Calu3 (cell line): Measurements from ENCODE around the gene DTL. TPM values are rescaled to one million over a fixed set of nuclear protein-coding genes. Genes with fewer than 3 reads are reported as not detected.

Experiments used
- BruUV-seq: library from RNA; stranded (reverse); fragments of 400-500 nt; replicated peaks from 2 replicates; lab custom pipeline; 2021; lab: Mats Ljungman, UMichigan
- CTCF ChIA-PET: fragments of 300-600 bp; sonication (Branson Sonifier 250); formaldehyde crosslinking; loops from one replicate; lab custom pipeline; 2022; ENCODE audit warnings: antibody characterized with exemption; lab: Charles Lee
- DNase-seq: peaks from one replicate; pipeline ENCODE4 v3.0.0; 2022
- H3K27ac Mint-ChIP-seq: one replicate; pipeline ENCODE4 v1.8.0; 2022; ENCODE audit warnings: mixed read lengths; ENCODE audit not compliant: unreplicated experiment
- H3K27me3 Mint-ChIP-seq: one replicate; pipeline ENCODE4 v1.8.0; 2022; ENCODE audit warnings: mixed read lengths; ENCODE audit not compliant: unreplicated experiment
- H3K36me3 Mint-ChIP-seq: one replicate; pipeline ENCODE4 v1.8.0; 2022; ENCODE audit warnings: mild to moderate bottlenecking, moderate library complexity, mixed read lengths; ENCODE audit not compliant: insufficient read depth, unreplicated experiment
- H3K4me1 Mint-ChIP-seq: one replicate; pipeline ENCODE4 v1.8.0; 2022; ENCODE audit warnings: mild to moderate bottlenecking, low read depth, mixed read lengths; ENCODE audit not compliant: unreplicated experiment
- H3K4me3 Mint-ChIP-seq: one replicate; pipeline ENCODE4 v1.8.0; 2022; ENCODE audit warnings: mild to moderate bottlenecking, low read depth, moderate library complexity, mixed read lengths; ENCODE audit not compliant: unreplicated experiment
- H3K9me3 Mint-ChIP-seq: one replicate; pipeline ENCODE4 v1.8.0; 2022; ENCODE audit warnings: low read depth, mixed read lengths; ENCODE audit not compliant: unreplicated experiment
- CTCF ChIP-seq: fragments of 200-600 bp; IDR thresholded peaks from one replicate; pipeline ENCODE4 v1.8.0; 2022; ENCODE audit warnings: antibody characterized with exemption; ENCODE audit not compliant: unreplicated experiment
- intact Hi-C: fragments of 100-400 bp; cut with micrococcal nuclease; formaldehyde crosslinking; loops from one replicate; pipeline ENCODE4 v1.10.0; 2022; ENCODE audit not compliant: unreplicated experiment
- total RNA-seq: library from RNA; stranded (reverse); gene quantifications from 2 replicates; pipeline ENCODE4 v1.2.3, GENCODE V29; 2022

DTL gene
- total RNA-seq, 1 experiment from 2014 or later = 44.0 TPM

DNA sequence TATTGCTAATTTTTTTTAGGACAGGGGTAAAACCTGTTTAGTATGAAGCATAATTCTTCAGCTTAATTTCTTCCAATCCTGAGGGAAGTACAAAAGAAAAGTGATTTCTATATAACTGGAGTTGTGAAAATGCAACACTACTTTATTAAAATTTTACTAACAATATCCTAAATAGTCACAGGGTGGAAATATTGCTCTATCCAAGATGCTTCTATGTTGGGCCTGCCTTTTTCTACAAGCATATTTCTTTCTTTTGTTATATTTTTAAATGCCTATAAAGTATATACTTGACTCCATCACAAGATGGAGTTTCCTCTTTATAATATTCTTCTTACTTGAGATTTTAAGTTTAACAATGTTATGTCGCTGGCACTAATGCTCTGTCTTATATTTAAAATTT is 37.9 kb downstream of the DTL start:
- intact Hi-C loops = no loop called here
- no TSS peak for BruUV-seq
- Mint-ChIP-seq H3K36me3 (no peaks in the 10 kb centered on the region), H3K9me3 (no peaks in the 10 kb centered on the region), H3K4me3 (no peak overlapping the region), H3K27me3 (no peaks in the 10 kb centered on the region), H3K4me1 (no peaks in the 10 kb centered on the region), H3K27ac (no peak overlapping the region)
- no peak for TF ChIP-seq CTCF
- CTCF ChIA-PET = no interaction called here
- no peak for DNase-seq

- no TSS peak for BruUV-seq
- no peaks in the 10 kb centered on the region for H3K4me1 Mint-ChIP-seq
- no peak overlapping the region for H3K27ac Mint-ChIP-seq
- H3K36me3 Mint-ChIP-seq = no peaks in the 10 kb centered on the region
- CTCF ChIA-PET = no interaction called here
- no peak for DNase-seq
- H3K27me3 Mint-ChIP-seq = no peaks in the 10 kb centered on the region
- H3K9me3 Mint-ChIP-seq = no peaks in the 10 kb centered on the region
- no peak overlapping the region for H3K4me3 Mint-ChIP-seq
- TF ChIP-seq CTCF = no peak
- intact Hi-C loops = no loop called here
These were observed 38.8 kb downstream of the DTL start for GRCh38 chr1:212074313-212074712.

GRCh38 chr1:212074856-212075255 is 39.3 kb downstream of the DTL start:
- Mint-ChIP-seq H3K4me1 (no peaks in the 10 kb centered on the region), H3K36me3 (no peaks in the 10 kb centered on the region), H3K4me3 (no peak overlapping the region), H3K9me3 (no peaks in the 10 kb centered on the region), H3K27ac (no peak overlapping the region), H3K27me3 (no peaks in the 10 kb centered on the region)
- CTCF ChIA-PET = no interaction called here
- BruUV-seq = no TSS peak
- no peak for TF ChIP-seq CTCF
- DNase-seq = no peak
- intact Hi-C loops = no loop called here

DNA sequence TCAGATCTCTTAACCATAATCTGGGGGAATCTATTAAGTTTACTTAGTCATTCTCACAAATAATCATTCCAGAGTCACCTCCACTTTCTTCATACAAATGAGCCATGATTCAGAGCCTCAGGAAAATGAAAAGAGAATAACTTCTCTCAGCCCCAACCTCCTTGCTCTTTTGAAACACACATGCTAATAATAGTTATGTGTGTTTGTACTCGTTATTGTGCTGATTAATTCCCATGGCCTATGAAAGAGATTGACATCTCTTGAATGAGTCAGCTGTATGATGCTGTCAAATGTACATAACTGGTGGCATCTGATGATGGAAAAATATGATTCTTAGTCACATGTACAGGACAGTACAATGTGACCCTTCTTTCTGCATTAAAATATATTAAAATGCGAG is 41.5 kb downstream of the DTL start:
- H3K4me3 Mint-ChIP-seq = no peak overlapping the region
- no peaks in the 10 kb centered on the region for H3K36me3 Mint-ChIP-seq
- no peaks in the 10 kb centered on the region for H3K4me1 Mint-ChIP-seq
- H3K27me3 Mint-ChIP-seq = no peaks in the 10 kb centered on the region
- no peak for DNase-seq
- intact Hi-C loops = no loop called here
- H3K27ac Mint-ChIP-seq = no peak overlapping the region
- TF ChIP-seq CTCF = no peak
- H3K9me3 Mint-ChIP-seq = no peaks in the 10 kb centered on the region
- no TSS peak for BruUV-seq
- CTCF ChIA-PET = no interaction called here
